CD1c-positive myeloid dendritic cell (primary cell): ENCODE results near the gene ATP13A3.

Source experiments
- DNase-seq: peaks from one replicate; pipeline ENCODE4 v3.0.0-alpha.2; 2016; ENCODE audit errors: extremely low spot score

Gene ATP13A3

DNA sequence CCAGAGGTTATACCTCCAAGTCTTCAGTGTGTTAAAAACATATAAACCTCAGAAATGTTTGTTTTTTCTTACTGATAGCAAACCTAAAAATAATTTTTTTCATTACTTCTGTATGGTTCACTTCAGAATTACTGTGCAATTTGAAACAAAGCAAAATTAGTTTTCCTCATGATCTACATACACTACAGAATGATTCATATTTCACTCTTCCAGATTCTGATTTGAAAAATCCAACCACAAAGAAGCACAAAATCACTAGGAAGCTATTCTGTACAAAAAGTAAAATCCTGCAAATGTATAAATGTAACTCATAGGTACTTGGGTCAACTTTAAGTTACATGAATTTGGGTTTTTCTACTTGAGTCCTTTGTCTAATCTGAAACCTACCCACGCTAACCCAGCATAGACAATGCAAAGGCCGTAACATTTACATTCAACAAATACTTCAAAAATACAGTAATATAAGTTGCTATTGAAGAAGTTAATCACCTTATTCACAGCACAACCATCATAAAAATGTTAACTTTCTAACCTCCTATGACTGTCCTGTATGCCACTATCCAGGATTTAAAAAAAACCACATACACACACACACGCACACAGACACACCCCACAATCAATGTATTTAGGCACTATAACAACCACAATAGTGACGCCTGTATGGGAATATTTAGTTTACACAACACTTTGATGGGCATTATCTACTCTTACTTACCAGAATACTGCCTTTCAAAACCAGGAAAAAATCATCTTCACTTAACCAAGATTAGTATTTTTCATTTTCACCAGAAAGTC lies 11.5 kb downstream of the ATP13A3 start:
- DNase-seq = no peak

- no peak for DNase-seq
These were observed 12.1 kb downstream of the ATP13A3 start for GRCh38 chr3:194474675-194475074.

DNA sequence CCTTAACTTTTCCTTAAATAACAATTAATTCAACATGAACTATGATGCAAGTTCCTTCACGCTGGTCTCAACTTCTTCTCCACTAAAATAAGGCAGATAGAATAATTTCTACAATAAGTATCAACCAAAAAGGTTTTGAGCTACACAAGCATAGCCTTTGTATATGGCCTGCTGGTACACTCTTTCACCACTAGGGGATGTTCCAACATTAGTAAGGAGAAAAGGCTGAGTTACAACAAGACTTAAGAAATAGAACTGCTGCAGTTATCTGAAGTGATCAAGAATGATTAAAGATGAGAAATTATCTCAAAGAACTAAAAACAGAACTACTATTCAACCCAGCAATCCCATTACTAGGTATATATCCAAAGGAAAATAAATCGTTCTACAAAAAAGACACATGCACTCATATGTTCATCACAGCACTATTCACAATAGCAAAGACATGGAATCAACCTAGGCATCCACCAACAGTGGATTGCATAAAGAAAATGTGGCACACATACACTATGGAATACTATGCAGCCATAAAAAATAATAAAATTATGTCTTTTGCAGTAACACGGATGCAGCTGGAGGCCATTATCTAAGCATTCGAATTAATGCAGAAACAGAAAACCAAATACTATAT lies 14.4 kb downstream of the ATP13A3 start:
- DNase-seq = peak; percentile 81

GRCh38 chr3:194471863-194472262 lies 14.9 kb downstream of the ATP13A3 start:
- DNase-seq = no peak

GRCh38 chr3:194470615-194471014 lies 16.2 kb downstream of the ATP13A3 start:
- no peak for DNase-seq

DNA sequence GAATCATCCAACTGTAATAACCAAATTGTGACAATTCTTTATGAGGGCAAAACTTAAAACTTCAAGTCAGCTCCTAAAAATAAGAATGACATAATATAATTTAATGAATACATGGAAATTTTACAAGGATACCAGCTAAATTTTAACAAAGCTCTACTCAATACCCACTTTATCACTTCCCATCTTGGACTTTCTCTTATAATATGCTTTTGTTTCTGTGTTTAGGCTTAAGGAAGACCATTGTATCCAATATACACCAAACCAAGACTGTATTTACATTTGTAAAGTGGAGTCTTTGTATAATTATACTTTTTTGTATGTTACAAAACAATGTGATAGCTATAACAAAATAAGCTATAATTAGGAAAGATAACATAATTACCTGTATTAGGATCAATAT lies 16.8 kb downstream of the ATP13A3 start:
- no peak for DNase-seq

DNA sequence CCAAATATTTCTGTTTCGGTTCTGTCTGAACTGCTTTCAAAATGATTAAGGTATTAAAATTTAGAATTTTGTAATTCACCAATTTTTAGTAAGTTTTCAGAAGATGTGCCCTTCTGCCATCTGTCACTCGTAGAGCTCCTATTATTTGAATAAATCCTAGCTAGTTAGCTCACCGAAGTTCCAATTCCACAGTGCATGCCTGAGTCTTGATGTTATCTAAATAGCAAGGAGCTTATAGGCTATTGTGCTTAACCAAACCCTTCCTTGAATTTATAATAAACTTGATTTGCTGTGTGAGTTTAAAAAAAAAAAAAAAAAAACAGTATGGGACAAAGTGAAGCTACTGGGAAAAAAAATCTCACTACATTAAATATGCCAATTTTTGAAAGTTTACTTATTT lies 18.7 kb downstream of the ATP13A3 start:
- no peak for DNase-seq

- DNase-seq = no peak
These were observed 19.9 kb downstream of the ATP13A3 start for GRCh38 chr3:194466761-194467356.

DNA sequence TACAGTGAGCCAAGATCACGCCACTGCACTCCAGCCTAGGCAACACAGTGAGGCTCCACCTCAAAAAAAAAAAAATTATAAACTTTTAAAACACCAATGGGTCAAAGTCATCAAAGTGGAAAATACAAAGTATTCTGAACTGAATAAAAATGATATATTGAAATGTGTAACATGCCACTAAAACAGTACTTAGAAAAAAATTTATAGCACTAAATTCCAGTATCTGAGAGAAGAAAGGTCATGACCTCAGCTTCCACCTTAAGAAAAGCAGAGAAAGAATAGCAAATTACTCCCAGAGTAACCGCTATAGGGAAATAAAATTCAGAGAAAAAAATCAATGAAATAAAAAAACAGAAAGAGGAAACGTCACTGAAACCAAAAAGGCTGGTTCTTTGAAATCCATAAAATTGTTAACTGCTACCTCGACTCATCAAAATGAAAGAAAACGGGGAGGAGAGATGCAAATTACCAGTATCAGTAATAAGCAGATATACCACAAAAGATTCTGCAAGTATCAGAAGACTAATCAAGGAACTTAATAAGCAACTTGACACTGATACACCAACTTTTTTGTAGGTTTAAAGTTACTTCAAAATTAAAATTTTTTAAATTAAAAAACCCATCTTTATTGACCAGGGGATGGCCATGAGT lies 20.8 kb downstream of the ATP13A3 start:
- DNase-seq = no peak

DNA sequence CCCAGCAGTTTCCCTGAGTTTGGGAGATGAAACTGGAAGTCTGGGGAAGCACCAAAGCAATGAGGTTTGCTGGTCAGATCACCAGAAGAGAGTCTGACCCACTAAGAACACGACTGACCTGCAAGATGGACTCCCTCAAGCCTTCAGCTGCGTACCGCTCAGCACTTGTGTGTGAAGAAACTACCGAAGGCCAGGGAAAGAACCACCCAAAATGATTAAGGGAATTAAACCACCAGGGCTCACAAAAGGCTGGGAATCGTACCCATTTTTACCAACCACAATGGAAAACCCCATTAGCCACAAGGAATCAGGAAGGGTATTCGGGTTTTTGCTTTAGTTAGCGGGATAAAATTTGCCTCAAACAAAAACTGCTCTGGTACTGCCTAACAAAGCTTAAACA lies 21.6 kb downstream of the ATP13A3 start:
- no peak for DNase-seq

- no peak for DNase-seq
These were observed 22.1 kb downstream of the ATP13A3 start for GRCh38 chr3:194464692-194465091.

GRCh38 chr3:194462936-194463335 lies 23.9 kb downstream of the ATP13A3 start:
- DNase-seq = no peak

GRCh38 chr3:194460566-194460965 lies 26.2 kb downstream of the ATP13A3 start:
- no peak for DNase-seq

DNA sequence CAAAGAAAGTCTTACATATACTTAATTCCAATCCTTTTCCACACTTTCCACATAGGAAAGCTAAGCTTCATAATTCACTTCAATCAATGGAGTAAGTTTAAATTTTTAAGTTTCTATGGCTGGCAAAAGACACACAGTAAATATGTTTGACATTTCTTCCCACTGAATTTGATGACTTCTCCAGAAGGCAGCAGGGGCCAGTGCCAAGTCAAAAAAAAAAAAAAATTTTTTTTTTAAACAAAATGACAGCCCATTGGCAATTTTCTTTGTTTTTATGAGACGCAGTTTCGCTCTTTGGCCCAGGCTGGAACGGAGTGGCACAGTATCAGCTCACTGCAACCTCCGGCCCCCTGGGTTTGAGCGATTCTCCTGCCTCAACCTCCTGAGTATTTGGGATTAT lies 28.7 kb downstream of the ATP13A3 start:
- DNase-seq = no peak

- no peak for DNase-seq
These were observed 31.3 kb downstream of the ATP13A3 start for GRCh38 chr3:194455481-194455880.

- DNase-seq = no peak
These were observed 36.5 kb downstream of the ATP13A3 start for GRCh38 chr3:194450341-194450740.

DNA sequence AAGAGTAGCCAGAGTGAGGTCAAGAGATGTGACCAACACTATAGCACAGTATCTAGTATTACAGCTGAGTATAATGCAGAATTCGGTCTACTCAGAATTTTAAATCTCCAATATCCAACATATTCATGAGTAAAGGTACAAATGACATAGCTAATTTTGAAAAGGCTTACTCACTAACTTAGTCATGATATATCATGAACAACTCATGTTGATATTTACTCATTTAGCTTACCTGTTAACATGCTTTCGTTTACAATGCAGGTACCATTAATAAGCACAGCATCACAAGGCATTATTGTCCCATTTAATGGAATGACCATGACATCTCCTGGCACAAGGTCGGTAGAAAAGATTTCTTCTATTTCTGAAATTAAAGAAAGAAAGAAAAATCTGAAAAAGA lies 36.9 kb downstream of the ATP13A3 start:
- DNase-seq = no peak

GRCh38 chr3:194447657-194448056 lies 39.1 kb downstream of the ATP13A3 start:
- DNase-seq = no peak

GRCh38 chr3:194447161-194447560 lies 39.6 kb downstream of the ATP13A3 start:
- DNase-seq = no peak

DNA sequence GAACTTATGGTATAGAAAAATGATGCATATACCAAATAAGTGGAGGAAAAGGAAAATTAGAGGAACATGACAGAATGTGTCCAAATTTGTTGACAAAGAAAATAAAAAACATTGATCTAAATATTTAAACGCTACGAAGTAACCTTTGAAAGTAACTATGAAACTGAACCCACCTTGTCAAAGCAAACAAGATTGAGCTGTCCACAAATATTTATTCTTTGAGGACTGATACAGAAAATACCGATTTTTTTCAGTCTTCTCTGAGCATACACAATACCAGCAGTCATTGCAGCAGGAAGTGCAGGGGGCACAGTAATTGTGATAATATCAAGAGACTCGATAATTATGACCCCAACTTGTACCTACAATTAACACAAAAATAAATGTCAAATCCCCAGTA lies 40.0 kb downstream of the ATP13A3 start:
- no peak for DNase-seq

- DNase-seq = no peak
These were observed 40.6 kb downstream of the ATP13A3 start for GRCh38 chr3:194446172-194446571.

DNA sequence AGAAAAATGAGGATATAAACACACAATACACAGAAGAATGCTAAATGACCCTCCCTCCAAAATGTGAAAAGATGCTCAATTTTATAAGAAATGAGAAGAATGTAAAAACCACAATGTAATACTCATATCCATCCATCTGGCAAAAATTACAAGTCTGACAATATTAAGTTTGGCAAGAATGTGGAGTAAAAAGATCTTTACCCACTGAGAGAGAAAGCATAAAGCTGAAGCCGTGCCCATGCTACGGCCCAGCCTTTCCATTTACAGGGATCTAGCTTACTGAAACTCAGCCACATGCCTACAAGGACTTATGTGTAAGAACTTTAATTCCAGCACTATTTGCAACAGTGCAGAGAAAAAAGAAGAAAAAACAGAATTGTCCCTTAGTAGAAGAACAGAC lies 42.9 kb downstream of the ATP13A3 start:
- no peak for DNase-seq

DNA sequence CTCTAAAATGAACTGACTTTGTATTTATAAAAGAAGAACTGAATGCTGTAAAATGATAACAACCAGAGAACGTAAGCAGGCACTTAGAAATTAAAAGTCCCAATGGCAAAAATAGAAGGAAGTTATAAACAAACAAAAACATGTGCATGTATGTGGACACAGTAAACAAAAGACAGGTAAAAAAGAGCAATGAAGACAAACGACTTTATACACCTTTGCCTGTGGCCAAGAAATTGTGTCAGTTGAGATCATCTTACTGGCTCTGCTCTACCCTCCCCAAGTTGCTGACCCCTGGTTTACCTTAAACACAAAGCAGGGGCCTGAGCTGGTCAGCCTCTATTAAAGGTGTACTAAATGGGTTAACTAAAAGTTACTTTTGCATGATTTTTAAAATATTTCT lies 46.0 kb downstream of the ATP13A3 start:
- DNase-seq = no peak
